GM21515 (cell line): Measurements from ENCODE around the gene VIL1.

Experiments used
- ATAC-seq: cut with Tn5 transposase; IDR thresholded peaks from one replicate; pipeline ENCODE4 v1.9.1; 2021; ENCODE audit not compliant: unreplicated experiment

VIL1 gene

DNA sequence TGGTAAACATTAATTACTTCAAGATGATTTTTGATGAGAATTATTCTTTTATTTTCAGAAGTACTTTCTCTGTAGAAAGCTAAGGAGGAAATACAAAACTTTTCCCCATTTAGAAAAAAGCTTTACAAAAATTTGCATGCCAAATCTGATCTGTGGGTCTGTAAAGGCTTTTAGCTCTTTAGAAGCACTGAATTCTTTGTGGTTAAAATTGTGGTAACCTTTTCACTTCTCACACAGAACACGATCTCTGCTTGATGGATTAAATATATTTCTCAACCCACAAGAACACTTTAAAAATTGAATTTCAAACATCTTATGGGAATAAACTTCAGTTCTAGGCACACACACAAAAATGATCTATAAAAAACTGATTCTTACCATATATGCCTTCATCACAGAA lies 63.7 kb downstream of the VIL1 start:
- no peak for ATAC-seq

DNA sequence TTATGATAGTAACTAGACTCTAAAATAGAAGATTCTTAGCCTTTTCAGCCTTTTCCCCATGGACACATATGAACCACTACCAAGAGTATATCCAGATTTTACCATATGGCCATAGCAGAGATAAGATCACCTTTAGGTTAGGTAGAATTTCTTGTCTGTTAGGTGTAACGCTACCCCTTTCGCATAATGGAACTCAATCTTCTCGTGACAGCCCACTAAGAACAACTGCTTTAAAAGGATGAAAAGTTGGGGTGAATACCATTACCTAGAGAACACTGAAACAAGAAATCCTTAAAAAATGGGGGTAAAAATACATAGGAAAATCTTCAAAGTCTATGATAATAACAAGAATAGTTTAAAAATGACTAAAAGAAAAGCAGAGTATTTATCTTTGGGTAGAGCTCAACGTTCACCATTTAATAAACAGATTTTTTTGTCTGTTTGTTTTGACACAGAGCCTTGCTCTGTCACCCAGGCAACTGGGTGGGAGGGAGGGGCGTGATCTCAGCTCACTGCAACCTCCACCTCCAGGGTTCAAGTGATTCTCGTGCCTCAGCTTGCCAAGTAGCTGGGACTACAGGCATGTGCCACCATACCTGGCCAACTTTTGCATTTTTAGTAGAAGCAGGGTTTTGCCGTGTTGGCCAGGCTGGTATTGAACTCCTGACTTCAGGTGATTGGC lies 67.2 kb downstream of the VIL1 start:
- ATAC-seq, result no peak

DNA sequence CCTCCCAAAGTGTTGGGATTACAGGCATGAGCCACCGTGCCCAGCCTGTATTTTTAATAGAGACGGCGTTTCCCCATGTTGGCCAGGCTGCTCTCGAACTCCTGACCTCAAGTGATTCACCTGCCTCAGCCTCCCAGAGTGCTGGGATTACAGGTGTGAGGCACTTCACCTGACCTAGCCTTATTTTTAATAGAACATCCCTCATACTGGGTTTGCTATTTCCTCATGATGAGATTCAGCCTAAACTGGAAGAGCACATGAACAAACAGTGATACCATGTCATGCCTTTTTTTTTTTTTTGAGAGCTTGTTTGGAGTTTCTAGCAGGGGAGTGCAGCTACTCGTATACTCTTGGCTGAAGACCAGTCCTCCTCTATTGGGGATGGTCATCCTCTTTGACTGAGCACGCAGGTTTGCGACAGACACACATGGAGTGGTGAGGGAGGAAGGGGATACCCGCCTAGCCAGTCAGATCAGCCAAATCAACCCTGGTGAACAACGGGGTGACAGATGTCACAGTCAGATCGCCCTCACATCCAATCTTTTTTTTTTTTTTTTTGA lies 81.7 kb downstream of the VIL1 start:
- no peak for ATAC-seq

DNA sequence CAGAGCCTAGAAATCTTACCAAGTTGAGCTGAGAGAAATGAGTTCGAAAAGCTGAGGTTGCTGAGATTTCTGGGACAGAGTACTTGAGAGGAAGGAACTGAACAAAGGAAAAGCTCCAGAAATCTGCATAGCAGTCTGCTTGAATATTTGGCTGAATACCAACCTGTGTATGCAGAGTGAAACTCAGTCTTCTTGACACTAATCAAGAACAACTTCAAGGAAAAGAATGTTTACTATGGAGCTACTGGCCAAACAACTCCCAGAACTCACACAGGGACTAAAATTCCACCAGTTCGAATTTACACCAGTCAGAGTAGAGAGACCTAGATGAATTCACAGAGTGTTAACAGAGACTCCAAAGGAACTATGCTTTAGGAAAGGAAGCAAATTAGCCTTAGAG lies 82.7 kb downstream of the VIL1 start:
- ATAC-seq, result no peak
